ENCODE measurements around the gene SLCO2A1. TPM values are rescaled to one million over a fixed set of nuclear protein-coding genes. Genes with fewer than 3 reads are reported as not detected.

The SLCO2A1 gene
- total RNA-seq, 1 donor: under 0.01 TPM

DNA sequence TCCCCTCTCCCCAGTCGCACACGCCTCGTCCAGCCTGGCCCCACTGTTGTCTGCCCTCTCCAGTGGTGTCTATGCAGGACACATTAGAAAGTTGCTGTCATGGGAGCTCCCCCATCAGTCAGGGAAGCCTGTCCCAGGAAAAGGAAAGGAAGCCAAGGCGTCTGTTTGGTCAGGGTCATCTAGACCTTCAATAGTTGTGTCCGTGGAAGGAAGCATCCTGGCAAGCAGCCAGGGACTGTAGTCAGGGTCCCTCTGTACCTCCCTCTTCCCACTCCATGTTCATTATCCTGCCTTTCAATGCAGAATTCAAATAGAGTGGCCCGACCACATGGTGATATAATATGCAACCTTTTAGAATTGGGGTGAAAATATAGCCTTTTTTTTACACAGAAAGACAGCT lies 73.4 kb downstream of the SLCO2A1 start:
- DNase-seq (ENCODE audit: low read depth in 2 of 3, low spot score in 2 of 3): no peak

DNA sequence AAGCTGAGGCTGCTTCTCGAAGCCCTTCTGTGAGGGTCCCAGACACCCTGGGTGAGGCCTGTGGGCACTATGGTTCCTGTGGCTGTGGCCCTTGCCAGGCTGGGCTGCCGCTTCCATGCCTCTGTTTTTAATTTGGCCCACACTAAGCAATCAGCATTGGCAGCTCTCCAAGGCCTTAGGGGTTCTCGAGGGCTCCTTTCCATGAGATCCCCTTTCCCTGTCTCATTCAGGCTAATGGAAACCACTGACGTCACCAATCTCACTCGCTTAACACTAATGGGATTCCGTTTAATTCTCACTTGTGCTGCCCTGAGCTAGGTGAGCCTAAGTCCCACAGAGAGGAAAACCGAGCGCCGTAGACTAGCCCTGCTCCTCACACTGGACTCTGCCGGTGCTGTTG lies 73.8 kb downstream of the SLCO2A1 start:
- DNase-seq (ENCODE audit: low read depth in 2 of 3, low spot score in 2 of 3): no peak

GRCh38 chr3:133954717-133955360 lies 74.9 kb downstream of the SLCO2A1 start:
- DNase-seq (ENCODE audit: low read depth in 2 of 3, low spot score in 2 of 3): no peak

DNA sequence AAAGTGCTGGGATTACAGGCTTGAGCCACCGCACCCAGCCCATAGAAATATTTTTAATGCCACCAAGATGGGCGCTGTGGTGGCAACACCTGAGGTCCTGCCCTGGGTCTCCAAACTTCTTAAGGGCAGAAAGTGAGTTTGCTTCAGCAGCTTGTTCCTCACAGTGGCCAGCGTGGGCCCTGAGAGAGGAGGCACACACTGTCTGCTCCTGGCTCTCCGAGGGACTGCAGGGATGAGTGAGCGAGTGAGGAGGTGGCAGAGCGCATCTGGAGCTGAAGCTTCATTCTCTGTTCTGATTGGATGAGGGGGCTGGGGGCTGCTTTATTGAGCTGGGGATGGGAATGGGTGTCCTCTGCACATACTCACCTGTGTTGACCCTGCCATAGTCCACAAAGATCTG lies 76.4 kb downstream of the SLCO2A1 start:
- DNase-seq (ENCODE audit: low read depth in 2 of 3, low spot score in 2 of 3): no peak

DNA sequence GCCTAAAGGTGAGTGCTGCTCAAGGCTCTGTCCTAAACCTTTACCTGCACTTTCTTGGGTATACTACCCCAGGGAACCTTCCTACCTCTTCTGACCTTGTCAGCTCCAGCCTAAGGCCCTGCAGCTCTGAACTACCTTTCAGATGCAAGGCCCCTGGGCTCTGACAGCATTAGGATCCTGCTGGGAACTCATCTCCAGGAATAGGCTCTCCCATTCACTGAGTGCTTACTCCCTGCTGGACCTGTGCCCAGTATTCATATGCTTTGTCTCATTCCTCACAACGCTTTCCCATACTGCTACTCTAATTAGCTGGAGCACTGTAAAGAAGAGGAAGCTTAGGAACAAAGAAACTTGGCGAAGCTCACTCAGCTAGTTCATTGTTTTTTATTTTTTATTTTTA lies 80.3 kb downstream of the SLCO2A1 start:
- no peak for DNase-seq (ENCODE audit: low read depth in 2 of 3, low spot score in 2 of 3)

GRCh38 chr3:133948996-133949395 lies 80.7 kb downstream of the SLCO2A1 start:
- DNase-seq (ENCODE audit: low read depth in 2 of 3, low spot score in 2 of 3): no peak

DNA sequence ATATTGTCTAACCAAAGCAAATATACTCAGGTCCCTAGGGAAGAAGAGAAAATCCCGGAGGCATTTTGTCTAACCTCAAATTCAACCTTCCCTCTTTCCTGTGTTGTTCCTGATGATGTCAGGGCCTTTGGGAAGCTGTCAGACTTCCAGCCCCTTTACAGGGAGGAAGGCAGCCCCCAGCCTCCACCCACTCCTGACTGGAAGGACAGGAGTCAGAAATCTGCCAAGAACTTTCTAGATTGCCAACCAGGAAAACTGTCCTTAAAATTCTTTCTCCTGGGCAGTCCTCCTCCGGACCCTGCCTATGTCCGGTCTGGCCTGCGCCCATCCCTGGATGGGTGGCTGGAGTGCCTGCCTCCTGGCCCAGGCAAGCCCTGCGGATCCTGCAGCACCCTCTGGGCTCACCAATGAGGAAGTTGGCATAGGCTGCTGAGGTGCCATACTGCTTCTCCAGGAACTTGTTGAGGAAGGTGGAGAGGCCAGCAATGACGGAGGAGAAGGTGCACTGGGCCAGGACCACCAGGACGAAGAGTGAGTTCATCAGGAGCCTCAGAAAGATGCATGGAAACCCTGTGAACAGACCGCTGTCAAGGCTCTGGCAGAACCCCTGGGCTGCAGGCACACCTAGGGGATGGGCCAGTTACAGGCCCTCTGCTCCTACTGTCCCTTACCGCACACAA lies 81.5 kb downstream of the SLCO2A1 start:
- no peak for DNase-seq (ENCODE audit: low read depth in 2 of 3, low spot score in 2 of 3)

DNA sequence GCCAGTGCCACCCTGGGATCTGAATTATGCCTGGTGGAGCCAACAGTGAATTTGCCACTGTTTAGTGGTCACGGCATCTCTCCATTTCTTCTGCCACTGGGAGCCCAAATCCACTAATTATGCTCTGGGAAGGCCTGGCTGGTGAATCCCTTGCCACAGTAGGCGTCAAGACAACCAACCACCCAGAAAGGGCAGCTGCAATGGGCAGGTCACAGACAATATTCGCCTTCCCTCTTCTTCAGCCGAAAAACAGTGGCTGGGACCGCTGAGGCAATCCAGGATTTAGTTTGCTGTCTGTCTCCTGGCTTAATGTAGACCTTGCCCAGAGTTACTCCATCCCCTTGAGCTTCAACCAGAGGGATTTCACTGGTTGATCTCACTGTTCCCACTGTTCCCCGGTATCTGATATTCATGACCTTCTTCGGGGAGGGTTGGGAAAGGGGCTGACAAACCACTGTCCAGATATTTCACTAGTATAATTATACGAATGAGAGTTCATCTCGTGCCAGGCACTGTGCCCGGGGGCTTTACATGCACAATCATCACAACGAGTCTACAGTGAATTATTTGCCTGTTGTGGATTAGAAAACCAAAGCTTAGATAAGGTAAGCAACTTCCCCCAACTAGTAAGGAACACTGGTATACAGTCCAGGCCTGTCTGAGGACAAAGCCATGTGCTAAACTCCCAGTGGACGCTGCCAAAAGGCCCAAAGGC lies 84.2 kb downstream of the SLCO2A1 start:
- no peak for DNase-seq (ENCODE audit: low read depth in 2 of 3, low spot score in 2 of 3)

GRCh38 chr3:133944641-133945380 lies 84.9 kb downstream of the SLCO2A1 start:
- DNase-seq (ENCODE audit: low read depth in 2 of 3, low spot score in 2 of 3): peak in 2 of 3 donors; percentile 29 to 61

DNA sequence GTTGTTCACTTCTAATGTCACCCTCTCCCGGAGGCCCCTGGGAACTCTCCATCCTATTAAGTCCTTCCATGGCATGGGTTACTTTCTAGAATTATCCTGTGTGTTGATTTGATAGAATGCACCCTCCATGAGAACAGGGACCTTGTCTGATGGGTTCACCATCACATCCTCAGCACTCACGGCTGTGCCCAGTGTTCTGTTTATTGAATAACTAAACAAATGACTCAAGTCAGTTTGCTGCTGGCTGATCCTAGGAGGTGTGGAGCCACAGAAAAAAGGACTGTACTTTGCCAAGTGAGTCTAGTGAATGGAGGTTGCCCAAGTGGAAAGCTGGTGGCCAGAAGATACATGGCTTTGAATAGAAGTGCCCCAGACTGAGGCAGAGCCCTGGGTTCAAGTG lies 85.5 kb downstream of the SLCO2A1 start:
- DNase-seq (ENCODE audit: low read depth in 2 of 3, low spot score in 2 of 3): no peak

- DNase-seq (ENCODE audit: low read depth in 2 of 3, low spot score in 2 of 3): peak in 2 of 3 donors; percentile 85 to 94
These were observed 86.0 kb downstream of the SLCO2A1 start for GRCh38 chr3:133943639-133944141.

DNA sequence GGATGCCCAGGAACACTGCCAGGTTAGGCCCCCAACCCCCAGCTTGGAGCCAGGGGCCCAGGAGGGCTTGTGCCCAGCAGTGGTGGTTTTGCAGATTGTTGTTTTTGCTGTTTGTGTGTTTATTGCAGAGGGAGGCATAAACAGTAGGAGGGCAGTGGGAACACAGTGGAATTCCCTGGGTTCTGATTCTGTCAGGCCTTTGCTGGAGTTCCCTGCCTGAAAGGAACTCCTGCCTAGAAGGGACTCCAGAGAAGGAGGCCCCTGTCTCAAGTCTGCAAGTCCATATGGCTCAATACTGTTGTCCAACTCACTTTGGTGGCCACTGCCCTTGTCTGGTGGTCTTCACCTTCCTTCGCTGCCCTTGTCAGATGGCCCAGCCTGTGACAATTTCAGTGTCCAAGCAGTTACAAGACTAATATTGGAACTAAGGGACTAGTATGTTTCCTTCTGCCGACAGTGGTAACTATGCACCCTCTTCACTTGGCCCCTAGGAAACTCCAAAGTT lies 86.6 kb downstream of the SLCO2A1 start:
- DNase-seq (ENCODE audit: low read depth in 2 of 3, low spot score in 2 of 3): no peak

DNA sequence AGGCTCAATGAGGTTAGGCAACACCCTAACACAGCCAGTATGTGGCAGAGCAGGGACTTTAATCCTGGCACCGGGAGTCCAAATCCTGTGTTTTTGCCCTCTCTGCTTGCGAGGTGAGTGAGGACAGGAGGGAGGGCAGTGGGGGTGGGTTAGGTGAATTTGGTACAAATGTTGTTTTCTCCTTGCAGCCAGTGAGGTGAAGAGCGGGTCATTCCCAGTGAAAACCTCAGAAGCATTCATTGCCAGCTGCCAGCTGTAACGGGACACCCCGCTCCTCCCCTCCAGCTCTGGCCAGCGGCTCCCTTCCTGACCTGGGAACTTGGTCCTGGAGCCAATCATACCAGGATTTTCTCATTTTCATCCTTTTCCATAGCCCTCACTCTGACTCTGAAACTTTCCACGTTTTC lies 88.3 kb downstream of the SLCO2A1 start:
- no peak for DNase-seq (ENCODE audit: low read depth in 2 of 3, low spot score in 2 of 3)

- DNase-seq (ENCODE audit: low read depth in 2 of 3, low spot score in 2 of 3): no peak
These were observed 89.2 kb downstream of the SLCO2A1 start for GRCh38 chr3:133940536-133940935.

- DNase-seq (ENCODE audit: low read depth in 2 of 3, low spot score in 2 of 3): no peak
These were observed 90.3 kb downstream of the SLCO2A1 start for GRCh38 chr3:133939463-133939835.

- no peak for DNase-seq (ENCODE audit: low read depth in 2 of 3, low spot score in 2 of 3)
These were observed 90.8 kb downstream of the SLCO2A1 start for GRCh38 chr3:133938770-133939462.

GRCh38 chr3:133937756-133938601 lies 91.7 kb downstream of the SLCO2A1 start:
- DNase-seq (ENCODE audit: low read depth in 2 of 3, low spot score in 2 of 3): no peak

GRCh38 chr3:133937061-133937686 lies 92.6 kb downstream of the SLCO2A1 start:
- no peak for DNase-seq (ENCODE audit: low read depth in 2 of 3, low spot score in 2 of 3)
